G401.6 (cell line): ENCODE data around the gene PITPNC1.

Experiments used
- FAIRE-seq: peaks from 2 replicates; lab custom pipeline; 2012; peaks lifted over from hg19 to GRCh38; lab: Jason Lieb, UNC

Gene PITPNC1

GRCh38 chr17:67517325-67517724 lies 140.2 kb downstream of the PITPNC1 start:
- FAIRE-seq: no peak

- FAIRE-seq: no peak
Measured at GRCh38 chr17:67518876-67519275, 141.8 kb downstream of the PITPNC1 start.

GRCh38 chr17:67519801-67520251 lies 142.7 kb downstream of the PITPNC1 start:
- no peak for FAIRE-seq

- no peak for FAIRE-seq
Measured at GRCh38 chr17:67520252-67520906, 143.3 kb downstream of the PITPNC1 start.

- FAIRE-seq: no peak
Measured at GRCh38 chr17:67520916-67521774, 144.1 kb downstream of the PITPNC1 start.

- no peak for FAIRE-seq
Measured at GRCh38 chr17:67521775-67522069, 144.6 kb downstream of the PITPNC1 start.

- no peak for FAIRE-seq
Measured at GRCh38 chr17:67523101-67523500, 146.0 kb downstream of the PITPNC1 start.

GRCh38 chr17:67525239-67526135 lies 148.4 kb downstream of the PITPNC1 start:
- no peak for FAIRE-seq

- no peak for FAIRE-seq
Measured at GRCh38 chr17:67526700-67527099, 149.6 kb downstream of the PITPNC1 start.

GRCh38 chr17:67528751-67529436 lies 151.8 kb downstream of the PITPNC1 start:
- no peak for FAIRE-seq

- FAIRE-seq: no peak
Measured at GRCh38 chr17:67531291-67531690, 154.2 kb downstream of the PITPNC1 start.

- FAIRE-seq: no peak
Measured at GRCh38 chr17:67532326-67532871, 155.3 kb downstream of the PITPNC1 start.

GRCh38 chr17:67534941-67535340 lies 157.9 kb downstream of the PITPNC1 start:
- no peak for FAIRE-seq

GRCh38 chr17:67542219-67543114 lies 165.4 kb downstream of the PITPNC1 start:
- FAIRE-seq: no peak

- no peak for FAIRE-seq
Measured at GRCh38 chr17:67544364-67544955, 167.4 kb downstream of the PITPNC1 start.

GRCh38 chr17:67546578-67547527 lies 169.8 kb downstream of the PITPNC1 start:
- no peak for FAIRE-seq

GRCh38 chr17:67548693-67549092 lies 171.6 kb downstream of the PITPNC1 start:
- FAIRE-seq: no peak

- no peak for FAIRE-seq
Measured at GRCh38 chr17:67549820-67550219, 172.7 kb downstream of the PITPNC1 start.

- FAIRE-seq: no peak
Measured at GRCh38 chr17:67554634-67555033, 177.6 kb downstream of the PITPNC1 start.
